PC-9 (cell line): ENCODE measurements around the gene ISM1.

ENCODE experiments used
- CTCF ChIP-seq: fragments of 200-600 bp; sonication (generic); conservative IDR thresholded peaks from 2 replicates; pipeline ENCODE4 v1.6.1; 2017; ENCODE audit warnings: mixed run types, antibody characterized with exemption, mild to moderate bottlenecking, moderate library complexity
- EZH2 ChIP-seq: fragments of 200-600 bp; sonication (generic); IDR thresholded peaks from 2 replicates; pipeline ENCODE4 v1.8.0; 2017; ENCODE audit warnings: antibody characterized with exemption, low read depth

GRCh38 chr20:13338097-13338661, 117.1 kb downstream of the ISM1 start:
- TF ChIP-seq CTCF (no peak), EZH2 (no peak)
